HG02981 (cell line): Measurements from ENCODE around the gene AUH.
A peak's percentile ranks its signal among the peaks of the same experiment; 100 is the strongest.
"Not testable (repeated sequence)": the region's sequence is repeated elsewhere in the genome, so short reads cannot be mapped to it uniquely, and the experiment has no call there.

Experiments
- ATAC-seq: cut with Tn5 transposase; IDR thresholded peaks from one replicate; pipeline ENCODE4 v1.9.1; 2021; ENCODE audit warnings: mild to moderate bottlenecking, moderate library complexity; ENCODE audit not compliant: unreplicated experiment

AUH gene

DNA sequence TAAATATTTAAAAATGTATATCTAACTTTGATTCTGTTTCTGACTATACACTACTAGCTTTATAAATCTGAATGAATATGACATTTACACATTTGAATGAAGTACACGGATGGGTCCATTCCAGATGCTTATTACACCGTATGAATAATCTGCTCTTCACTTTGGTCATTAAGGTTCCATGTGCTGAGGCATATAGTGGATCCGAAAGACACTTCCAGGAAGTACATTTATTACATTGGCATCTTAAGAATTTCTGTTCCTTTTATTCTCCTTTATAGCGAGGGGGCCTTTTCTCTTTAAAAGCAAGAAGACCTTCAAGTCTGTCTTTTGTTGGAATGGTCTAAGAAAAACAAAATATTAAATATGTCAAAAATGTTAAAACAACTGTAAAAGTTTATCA lies 147.6 kb downstream of the AUH start:
- no peak for ATAC-seq

DNA sequence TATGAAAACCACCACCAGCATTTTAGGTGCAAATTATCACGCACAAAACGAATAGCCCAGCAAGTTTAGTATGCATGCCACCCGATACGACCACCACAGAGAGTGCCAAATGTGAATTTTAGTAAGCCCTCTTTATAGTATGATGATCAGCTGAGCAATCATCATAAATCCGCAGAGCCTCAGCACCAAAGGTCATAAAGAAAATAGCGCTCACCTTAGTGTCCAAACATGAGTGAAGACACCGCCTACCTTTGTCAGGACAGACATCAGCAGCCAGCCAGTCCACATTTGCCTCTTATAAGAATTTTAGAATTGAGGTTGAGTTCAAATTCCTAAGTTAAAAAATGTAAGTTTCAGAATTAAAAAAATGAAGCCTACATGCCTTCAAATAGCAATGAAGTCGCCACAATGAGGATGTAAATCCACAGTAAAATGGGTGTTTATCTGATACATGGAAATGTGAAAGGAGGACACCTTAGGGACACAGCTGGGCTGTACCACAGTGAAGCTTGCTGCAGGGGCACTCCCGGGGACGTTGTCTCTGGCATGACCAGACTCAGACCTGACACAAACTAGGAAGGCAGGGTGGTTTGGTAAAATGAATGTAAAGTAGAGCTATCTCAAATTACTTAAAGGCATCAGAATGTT lies 149.0 kb downstream of the AUH start:
- ATAC-seq, result no peak

DNA sequence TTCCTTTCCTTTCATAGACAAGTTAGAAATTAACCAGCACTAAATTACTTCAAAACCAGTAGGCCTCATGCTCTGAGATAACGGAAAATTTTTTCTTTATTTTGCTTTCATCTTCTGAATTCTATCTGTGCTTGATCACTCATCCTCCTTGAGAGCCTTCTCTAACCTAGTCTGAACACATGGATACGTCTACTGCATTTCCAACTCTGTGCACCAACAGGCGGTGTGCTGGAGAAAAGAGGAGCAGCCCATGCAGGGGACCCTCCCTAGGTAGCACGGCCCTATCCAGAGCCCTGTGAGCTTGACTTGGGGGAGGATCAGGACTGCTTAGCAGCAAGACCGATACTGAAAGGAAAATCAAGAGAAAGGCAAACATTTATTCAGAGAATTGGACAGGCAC lies 149.8 kb downstream of the AUH start:
- ATAC-seq, result no peak

DNA sequence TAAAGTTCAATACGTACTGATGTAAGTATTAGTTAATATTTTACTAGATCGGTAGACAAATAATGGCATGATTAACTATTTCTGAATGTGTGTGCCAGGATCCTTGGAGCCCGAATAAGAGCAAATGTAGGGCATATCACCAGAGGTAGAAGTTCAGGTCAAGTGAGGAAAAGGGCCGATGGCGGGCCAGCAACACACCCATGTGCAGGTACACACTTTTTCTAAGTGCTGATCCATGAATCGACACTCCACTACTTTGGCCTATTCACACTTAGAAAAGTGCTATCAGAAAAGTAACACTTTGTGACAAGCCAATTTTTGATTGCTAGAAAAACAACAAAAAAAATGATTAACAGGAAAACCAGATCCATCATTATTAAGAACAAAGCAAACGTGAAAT lies 150.3 kb downstream of the AUH start:
- no peak for ATAC-seq

DNA sequence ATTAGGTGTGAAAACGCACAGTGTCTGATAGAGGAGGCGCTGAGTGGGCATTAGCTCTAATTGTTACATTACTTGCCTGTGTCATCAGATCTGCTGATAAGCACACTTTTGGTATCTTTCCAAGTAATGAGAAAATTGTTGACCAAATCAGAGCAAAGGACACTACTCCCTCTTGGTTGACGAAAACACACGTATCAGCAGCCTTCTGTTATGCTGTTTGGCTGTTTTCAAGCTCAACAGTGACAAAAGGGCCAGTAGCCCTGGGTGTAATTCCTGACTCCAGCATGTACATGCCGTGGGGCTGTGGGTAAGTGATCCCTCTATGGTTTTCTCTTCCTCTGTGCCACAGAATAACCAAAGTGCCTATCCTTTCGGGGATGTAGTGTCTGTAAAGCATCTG lies 151.4 kb downstream of the AUH start:
- ATAC-seq, result no peak

DNA sequence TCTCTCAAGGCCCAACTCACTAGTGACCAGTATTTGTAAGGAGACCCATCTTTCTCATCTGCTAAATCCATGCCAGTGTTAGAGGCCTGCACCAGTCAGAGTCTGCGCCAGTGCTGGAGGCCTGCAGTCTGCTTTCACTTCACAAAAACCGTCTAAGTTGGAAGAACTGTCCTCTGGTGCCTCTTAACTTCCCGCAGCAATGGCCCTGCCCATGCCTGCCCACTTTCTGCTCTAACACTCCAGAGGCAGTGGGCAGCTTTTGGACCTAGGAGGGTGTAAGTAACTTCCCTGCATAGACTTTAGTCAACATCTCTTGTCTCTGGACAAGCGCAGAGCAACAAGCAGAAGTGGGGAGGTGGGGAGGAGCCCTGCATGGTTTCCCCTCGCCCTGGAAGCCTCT lies 152.9 kb downstream of the AUH start:
- ATAC-seq, result peak; percentile 24

DNA sequence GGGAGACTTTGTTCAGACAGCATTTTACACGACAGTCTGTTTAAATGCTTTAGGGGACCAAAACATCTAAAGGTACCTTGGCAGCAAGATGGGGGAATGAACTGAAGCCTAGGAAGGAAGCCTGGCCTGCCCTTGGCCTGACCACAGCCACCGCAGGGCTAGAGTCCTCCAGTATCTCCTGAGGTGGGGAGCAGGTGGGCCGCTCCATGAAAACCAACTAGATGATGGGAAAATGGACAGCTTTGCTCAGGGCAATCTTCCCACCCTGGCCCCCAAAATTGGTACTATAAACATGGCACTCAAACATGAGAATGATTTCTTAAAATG lies 153.3 kb downstream of the AUH start:
- no peak for ATAC-seq

DNA sequence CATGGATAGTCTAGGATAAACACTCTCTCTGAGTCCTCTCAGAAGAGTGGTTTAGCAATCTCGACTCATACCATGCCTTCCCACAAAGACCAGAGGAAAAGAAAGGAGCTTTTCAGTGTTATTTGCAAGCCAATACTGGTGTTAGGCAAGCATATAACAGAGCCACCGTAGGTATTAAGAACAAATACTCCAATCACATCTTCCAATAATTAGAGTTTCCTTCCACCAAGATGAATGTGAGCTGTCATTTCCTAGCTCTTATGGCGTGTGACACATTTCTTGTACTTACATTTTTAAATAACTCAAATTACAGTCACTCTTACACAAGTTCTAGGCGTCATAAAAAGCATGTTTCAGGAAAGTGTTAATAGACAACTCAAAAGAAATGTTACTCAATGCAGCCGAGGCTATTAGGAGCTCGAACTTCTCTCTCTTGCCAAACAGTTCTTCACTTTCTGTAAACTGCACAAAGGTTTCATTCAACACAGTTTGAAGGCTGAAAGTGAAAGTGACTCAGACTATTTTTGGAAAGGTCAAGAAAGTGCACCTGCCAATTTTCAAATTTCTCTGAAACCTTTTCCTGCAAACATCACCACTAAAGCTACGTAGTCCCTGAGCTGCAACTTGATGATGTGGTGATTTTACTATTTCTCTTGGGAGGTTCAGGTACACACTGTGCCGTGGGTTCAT lies 153.8 kb downstream of the AUH start:
- ATAC-seq, result peak; percentile 80

DNA sequence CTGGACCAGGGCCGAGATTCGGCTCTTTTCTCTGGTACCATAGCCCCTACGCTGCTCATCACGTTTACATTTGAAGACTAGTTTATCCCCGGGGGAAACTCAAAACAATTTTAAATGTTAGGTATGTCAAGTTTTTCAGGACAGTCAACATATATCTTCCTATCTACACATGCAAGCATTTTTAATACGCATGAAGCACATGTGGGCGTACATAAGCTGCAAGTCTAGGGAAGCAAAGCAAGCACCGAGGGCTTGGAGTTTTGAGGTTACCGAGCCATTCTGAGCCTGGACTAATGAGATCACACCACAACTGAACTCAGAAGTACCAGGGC lies 154.4 kb downstream of the AUH start:
- no peak for ATAC-seq

DNA sequence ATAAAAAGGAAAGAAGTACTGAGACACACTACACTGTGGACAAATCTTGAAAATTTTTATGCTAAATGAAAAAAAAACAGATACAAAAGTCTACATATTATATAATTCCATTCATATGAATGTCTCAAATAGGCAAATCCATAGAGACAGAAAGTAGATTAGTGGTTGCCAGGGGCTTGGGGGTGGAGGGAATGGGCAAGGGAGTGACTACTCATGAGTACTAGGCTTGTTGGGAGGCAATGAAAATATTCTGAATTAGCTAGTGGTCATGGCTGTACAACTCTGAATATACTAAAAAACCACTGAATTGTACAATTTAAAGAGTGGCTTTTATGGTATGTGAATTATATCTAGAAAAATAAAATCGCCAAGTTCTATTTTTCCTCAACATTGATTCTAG lies 154.9 kb downstream of the AUH start:
- no peak for ATAC-seq

DNA sequence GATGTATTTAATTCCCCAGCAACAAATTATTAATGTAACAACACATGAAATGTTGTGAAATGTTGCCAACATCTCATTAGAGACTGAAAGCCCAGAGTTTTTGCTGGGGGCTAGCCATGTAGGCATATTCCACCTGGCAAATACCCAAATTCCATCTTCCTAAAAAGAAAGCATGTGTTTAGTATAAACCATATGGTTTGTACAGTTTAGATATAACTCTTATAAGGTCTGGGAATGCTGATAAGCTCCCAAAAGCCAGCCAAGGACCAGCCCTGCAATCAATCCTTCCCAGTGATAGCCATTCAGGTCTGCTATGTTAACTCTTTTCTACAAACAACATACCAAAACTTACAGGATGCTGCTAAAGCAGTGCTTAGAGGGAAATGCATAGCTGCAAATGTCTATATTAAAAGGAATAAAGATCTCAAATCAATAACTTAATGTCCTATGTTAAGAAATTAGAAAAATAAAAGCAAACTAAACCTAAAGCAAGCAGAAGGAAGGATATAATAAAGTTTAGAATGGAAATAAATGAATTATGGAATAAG lies 158.9 kb downstream of the AUH start:
- no peak for ATAC-seq

DNA sequence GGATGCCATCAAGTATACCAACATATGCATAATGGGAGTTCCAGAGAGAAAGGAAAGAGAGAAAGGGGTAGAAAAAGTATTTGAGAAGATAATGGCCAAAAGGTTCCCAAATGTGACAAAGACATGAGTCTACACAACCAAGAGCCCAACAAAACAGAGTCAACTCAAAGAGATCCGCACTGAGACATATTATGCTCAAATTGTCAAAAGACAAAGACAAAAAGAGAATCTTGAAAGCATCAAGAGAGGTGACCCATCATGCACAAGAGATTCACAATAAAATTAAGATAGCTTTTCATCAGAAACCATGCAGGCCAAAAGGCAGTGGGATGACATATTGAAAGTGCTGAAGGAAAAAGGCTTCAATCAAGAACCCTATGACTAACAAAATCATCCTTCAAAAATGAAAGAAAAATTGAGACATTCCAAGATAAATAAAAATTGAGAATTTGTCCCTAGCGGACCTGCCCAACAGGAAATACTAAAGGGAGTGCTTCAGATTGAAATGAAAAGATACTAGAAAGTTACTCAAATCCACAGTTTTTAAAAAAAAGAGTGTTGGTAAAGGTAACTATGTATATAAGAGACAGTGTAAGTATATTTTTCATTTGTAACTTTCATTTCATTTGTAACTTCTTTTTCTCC lies 160.9 kb downstream of the AUH start:
- no peak for ATAC-seq

DNA sequence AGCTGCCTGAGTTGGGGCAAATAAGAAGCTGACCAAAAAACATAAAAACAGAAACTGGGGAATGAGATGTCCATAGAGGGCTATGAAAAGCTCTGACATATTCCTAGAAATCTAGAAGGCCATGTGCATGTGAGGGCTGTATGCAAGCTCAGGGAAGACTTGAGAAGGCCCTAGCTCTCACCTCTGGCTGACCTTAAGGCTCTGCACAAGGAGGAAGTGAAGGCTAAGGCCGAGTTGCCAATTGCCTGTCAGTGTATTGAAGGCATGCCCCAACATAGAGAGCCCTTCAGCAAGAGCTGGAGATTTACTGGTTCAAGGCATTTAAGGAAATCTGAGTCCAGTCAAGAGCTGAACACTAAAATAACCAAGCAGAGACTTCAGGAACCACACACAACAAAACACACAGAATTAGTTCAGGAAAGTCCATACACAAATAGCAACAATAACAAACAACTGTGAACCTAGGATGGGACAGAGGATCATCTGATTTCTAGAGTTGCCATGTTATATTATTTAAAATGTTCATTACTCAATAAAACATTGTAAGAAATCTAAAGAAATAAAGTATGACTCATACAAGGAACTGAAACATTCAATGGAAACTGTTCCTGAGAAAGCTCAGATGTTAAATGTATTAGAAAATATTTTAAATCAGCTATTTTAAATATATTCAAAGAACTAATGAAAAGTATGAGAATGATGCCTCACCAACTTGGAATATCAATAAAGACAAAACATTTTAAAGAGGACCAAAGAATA lies 161.8 kb downstream of the AUH start:
- no peak for ATAC-seq

DNA sequence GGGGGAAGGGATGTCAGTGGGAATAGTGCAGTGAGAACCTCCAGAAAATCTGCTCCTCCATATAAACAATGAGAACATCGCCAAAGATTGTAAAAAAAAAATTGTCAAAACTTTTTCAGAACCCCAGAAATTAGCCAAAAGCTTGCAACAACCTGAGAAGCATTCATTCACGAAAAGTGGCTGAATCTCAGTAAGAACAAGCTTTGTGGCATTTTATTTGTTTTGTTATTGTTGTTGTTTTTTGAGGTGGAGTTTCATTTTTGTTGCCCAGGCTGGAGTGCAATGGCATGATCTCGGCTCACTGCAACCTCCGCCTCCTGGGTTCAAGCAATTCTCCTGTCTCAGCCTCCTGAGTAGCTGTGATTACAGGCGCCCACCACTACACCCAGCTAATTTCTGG lies 162.8 kb downstream of the AUH start:
- not testable (repeated sequence) for ATAC-seq

DNA sequence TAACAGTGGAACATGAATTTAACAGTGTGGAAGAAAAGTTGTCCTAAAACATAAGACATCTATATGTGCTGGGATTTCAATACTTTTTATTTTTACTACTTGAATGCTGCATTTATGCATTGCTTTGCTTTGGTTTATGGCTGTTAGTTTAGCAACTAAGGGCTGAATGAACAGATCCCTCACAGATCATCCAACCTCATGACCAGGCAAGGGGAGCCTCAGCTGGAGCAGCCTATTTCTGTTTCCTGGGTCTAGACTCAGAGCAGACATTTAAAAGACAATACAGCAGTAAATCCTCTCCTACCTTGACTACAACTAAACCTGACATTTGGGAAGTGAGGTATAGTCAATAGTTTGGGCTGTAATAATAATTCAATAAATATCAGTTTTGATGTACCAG lies 163.3 kb downstream of the AUH start:
- ATAC-seq, result no peak

DNA sequence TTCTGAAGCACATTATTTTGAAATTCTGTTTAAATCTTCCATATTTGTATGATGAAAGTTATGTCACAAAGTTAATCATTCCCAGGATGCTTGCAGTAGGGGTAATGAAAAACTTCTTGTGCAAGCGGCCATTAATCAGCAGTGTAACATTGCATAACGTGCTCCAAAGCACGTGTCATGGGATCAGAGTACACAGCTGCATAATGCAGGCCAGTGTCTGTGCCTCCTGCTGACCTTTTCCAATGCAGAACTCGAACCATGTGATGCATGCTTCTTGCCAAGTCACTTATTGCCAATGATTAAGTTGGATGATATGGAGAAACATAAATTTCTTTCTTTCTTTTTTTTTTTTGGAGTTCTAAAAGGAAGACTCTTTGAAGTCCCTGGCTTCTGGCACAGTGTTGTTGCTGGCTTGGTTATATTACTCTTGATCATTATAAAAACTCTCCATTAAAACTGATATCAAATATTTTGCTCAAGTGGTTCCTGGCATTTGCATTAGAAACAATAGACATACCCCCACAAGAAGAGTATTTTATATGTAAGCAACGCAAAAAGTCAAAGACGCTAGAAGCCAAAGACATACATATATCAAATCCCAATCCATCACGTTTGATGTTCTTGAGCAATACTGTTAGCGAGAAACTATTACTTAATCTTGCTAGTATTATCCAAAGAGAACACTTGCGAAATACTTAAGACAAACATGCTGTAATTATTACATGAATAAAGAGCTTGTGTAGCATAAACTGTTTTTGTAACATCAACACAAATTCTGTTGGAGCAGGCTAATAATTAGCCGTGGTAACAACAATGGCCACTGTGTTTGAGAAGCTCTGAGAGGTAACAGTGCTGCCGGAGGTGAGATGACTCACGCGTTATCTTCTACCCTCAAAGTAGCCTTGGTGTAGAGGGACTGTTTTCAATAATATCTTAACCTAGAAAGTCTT lies 164.2 kb downstream of the AUH start:
- no peak for ATAC-seq

DNA sequence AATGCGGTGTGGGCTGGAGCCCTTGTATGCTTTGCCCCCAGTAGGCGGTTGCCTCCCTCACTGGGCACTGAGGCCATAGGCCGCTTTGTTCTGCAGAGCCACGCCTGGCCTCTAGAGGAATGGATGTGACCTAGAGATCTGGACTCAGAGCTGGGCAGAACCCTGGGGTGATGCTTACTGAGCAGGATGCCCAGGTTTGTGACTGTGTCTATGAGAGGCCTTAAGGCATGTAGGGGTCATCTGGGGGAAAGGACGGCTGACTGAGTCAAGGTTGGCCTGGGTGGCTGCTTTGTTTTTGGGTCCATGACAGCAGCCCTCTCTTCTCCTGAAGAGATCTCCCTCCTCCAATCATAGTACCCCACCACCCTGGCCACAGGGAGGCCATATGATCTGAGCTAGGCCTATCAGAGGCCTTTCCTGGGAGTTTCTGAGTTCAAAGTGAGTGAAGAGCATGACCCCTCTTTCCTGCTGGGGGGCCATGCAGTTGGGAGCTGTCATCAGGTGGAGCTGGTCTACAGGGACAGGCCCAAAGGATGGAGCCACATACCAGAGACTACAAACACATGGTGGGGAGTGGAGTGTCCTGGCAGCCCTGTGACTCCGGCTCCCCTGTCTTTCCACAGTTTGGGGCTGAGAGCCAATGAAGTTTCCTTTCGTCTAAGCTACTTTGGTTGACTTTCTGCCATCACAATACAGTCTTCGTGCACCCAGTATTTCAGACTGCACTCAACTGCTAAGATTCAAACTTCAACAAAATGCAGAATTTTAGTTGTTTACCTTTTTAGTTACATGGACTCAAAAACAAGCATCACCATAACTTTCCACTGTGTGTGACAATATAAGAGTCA lies 165.4 kb downstream of the AUH start:
- ATAC-seq, result no peak

DNA sequence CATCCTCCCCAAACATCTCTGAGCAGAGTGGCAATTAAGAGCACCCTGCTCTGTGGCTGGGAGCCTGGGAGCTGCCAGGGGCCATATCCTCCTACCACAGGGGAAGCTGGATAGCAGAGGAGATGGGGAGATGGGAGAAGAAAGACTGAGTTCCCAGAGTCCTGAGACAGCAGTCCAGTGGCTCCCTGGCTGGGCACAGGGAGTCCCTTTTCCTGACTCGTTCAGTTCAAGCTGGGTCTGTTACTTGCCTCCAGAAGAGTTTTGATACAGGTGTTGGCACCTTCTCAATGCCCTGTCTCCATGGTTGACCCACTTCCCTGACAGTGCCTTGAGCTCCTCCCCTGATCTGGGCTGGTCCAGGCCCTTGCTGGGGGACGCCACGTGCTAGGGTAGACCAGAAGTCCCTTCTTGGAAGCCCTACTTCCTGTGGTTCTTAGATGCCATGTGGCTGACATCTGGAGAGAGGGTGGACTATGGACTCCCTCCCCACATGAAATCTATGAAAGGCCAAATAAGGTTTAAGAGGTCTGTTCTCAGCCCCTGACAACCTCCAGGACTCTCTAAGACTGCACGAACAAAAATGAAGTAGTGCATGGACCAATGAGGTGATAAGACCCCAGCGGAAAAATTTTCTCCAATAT lies 166.2 kb downstream of the AUH start:
- ATAC-seq, result no peak
